Neural crest cell (in vitro differentiated cells): ENCODE measurements around the gene KRTAP22-1. TPM values are rescaled to one million over a fixed set of nuclear protein-coding genes. Genes with fewer than 3 reads are reported as not detected.

ENCODE experiments used
- DNase-seq: peaks from one replicate; pipeline ENCODE4 v3.0.0; 2021; ENCODE audit warnings: low read depth, mixed read lengths, low spot score
- H3K27ac Mint-ChIP-seq: one replicate; pipeline ENCODE4 v1.8.0; 2021; ENCODE audit warnings: mild to moderate bottlenecking, mixed read lengths; ENCODE audit not compliant: unreplicated experiment
- H3K27me3 Mint-ChIP-seq: 2 replicates; pipeline ENCODE4 v1.8.0; 2021; ENCODE audit warnings: low read depth, mild to moderate bottlenecking, mixed read lengths
- H3K36me3 Mint-ChIP-seq: 2 replicates; pipeline ENCODE4 v1.8.0; 2021; ENCODE audit warnings: low read depth, mild to moderate bottlenecking, mixed read lengths
- H3K4me1 Mint-ChIP-seq: 2 replicates; pipeline ENCODE4 v1.8.0; 2021; ENCODE audit warnings: mixed read lengths
- H3K4me3 Mint-ChIP-seq: one replicate; pipeline ENCODE4 v1.8.0; 2021; ENCODE audit warnings: mild to moderate bottlenecking, mixed read lengths
- H3K9me3 Mint-ChIP-seq: 2 replicates; pipeline ENCODE4 v1.8.0; 2021; ENCODE audit warnings: mixed read lengths
- total RNA-seq: library from RNA; stranded (reverse); gene quantifications from 2 replicates; pipeline ENCODE4 v1.2.1, GENCODE V29; 2021
- TF ChIP-seq, protein P1 (sequence below): fragments of 200-600 bp; sonication (generic); conservative IDR thresholded peaks from 2 replicates; pipeline ENCODE4 v1.5.0; 2021; ENCODE audit warnings: antibody characterized with exemption, mild to moderate bottlenecking

Gene KRTAP22-1
- total RNA-seq, 1 donor from 2014 or later: not detected

DNA sequence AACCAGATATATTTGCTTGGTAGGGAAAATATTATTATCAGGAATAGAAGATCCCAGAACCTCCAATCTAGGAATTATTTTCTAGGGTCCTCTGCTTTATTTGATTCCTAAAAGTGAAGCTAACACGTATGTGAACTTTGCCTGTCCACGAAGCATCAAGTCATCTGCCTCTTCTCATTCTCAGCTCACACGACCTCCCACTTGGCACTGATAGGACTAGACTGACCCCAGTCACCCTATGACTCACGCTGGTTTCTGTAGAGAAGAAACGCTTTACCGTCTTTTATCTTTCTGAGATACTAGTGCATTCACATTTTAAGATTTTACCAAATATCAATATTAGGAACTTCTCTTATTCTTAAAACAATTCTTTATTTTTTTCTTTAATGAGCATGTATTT, 37.8 kb upstream of the KRTAP22-1 start:
- Mint-ChIP-seq H3K4me3 (no peak overlapping the region), H3K27me3 (no peaks in the 10 kb centered on the region), H3K9me3 (peaks cover 7% of the 10 kb centered on the region), H3K4me1 (no peaks in the 10 kb centered on the region), H3K27ac (no peak overlapping the region), H3K36me3 (peaks cover 3% of the 10 kb centered on the region)
- DNase-seq: no peak
- TF ChIP-seq, protein P1, sequence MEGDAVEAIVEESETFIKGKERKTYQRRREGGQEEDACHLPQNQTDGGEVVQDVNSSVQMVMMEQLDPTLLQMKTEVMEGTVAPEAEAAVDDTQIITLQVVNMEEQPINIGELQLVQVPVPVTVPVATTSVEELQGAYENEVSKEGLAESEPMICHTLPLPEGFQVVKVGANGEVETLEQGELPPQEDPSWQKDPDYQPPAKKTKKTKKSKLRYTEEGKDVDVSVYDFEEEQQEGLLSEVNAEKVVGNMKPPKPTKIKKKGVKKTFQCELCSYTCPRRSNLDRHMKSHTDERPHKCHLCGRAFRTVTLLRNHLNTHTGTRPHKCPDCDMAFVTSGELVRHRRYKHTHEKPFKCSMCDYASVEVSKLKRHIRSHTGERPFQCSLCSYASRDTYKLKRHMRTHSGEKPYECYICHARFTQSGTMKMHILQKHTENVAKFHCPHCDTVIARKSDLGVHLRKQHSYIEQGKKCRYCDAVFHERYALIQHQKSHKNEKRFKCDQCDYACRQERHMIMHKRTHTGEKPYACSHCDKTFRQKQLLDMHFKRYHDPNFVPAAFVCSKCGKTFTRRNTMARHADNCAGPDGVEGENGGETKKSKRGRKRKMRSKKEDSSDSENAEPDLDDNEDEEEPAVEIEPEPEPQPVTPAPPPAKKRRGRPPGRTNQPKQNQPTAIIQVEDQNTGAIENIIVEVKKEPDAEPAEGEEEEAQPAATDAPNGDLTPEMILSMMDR: no peak

DNA sequence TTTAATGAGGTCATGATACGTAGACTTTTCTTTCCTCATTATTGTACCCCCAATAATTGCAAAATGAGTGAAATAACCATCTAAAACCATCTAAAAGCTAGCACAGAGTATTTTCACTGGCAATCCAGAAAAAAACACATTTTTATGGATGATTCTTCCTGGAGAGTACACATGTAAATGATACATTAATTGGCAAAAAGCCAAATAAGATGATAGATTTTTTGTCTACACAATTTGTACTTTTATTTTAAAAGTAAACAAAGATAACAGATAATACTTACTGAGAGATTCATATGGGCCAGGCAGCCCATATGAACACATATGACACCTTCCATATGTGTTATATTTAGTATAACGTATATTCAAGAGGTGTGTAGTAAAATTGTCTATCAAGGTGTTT, 37.3 kb upstream of the KRTAP22-1 start:
- DNase-seq: no peak
- Mint-ChIP-seq H3K27me3 (no peaks in the 10 kb centered on the region), H3K4me1 (no peaks in the 10 kb centered on the region), H3K36me3 (peaks cover 3% of the 10 kb centered on the region), H3K27ac (no peak overlapping the region), H3K4me3 (no peak overlapping the region), H3K9me3 (peaks cover 7% of the 10 kb centered on the region)
- TF ChIP-seq, protein P1: no peak

GRCh38 chr21:30567617-30568016, 33.3 kb upstream of the KRTAP22-1 start:
- no peaks in the 10 kb centered on the region for H3K27me3 Mint-ChIP-seq
- no peaks in the 10 kb centered on the region for H3K36me3 Mint-ChIP-seq
- no peak overlapping the region for H3K4me3 Mint-ChIP-seq
- DNase-seq: no peak
- peaks cover 13% of the 10 kb centered on the region for H3K9me3 Mint-ChIP-seq
- no peak overlapping the region for H3K27ac Mint-ChIP-seq
- TF ChIP-seq, protein P1: no peak
- H3K4me1 Mint-ChIP-seq: no peaks in the 10 kb centered on the region

DNA sequence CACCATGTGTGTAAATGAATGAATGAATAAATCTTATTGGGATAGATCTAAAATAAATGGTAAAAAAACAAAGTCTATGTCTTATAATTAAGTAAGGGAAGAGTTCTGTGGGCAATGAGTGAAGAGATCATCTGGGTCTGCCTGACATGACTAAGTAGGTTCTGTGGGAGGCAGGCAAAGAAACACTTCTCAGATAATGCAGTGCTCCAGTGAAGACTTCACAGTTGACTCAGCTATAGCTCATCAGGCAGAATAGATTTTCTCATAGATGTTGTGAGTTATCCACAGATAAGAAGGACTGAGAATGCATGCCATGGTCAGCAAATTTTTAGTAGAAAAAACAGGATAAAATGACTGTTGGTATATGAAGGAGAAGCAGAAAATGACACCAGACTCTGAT, 23.1 kb upstream of the KRTAP22-1 start:
- DNase-seq: no peak
- Mint-ChIP-seq H3K9me3 (peaks cover 6% of the 10 kb centered on the region), H3K27ac (no peak overlapping the region), H3K36me3 (no peaks in the 10 kb centered on the region), H3K4me3 (no peak overlapping the region), H3K27me3 (no peaks in the 10 kb centered on the region), H3K4me1 (no peaks in the 10 kb centered on the region)
- TF ChIP-seq, protein P1: no peak

DNA sequence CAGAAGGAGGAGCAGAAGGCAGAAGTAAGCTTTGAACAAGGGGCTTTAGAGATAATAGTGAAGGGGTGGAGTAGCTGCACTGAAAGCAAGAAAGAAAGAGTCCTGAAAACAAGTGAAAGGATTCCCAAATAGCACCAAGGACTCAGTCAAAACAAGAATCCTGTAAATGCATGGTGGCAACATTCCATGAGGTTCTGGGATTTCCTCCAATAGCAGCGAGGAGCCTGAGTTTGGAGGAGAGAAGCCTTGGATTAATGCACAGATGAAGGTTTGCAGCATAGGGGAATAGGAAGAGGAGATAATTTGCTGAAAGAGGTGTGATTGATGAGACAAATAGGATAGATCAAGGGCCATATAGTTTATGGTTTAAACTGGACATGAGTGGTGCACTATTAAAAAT, 21.5 kb upstream of the KRTAP22-1 start:
- no peaks in the 10 kb centered on the region for H3K9me3 Mint-ChIP-seq
- no peak overlapping the region for H3K4me3 Mint-ChIP-seq
- H3K27me3 Mint-ChIP-seq: no peaks in the 10 kb centered on the region
- H3K27ac Mint-ChIP-seq: no peak overlapping the region
- H3K36me3 Mint-ChIP-seq: no peaks in the 10 kb centered on the region
- TF ChIP-seq, protein P1: no peak
- DNase-seq: no peak
- peaks cover 9% of the 10 kb centered on the region for H3K4me1 Mint-ChIP-seq

GRCh38 chr21:30580132-30580531, 20.8 kb upstream of the KRTAP22-1 start:
- DNase-seq: no peak
- TF ChIP-seq, protein P1: no peak
- H3K4me1 Mint-ChIP-seq: peaks cover 9% of the 10 kb centered on the region
- no peaks in the 10 kb centered on the region for H3K27me3 Mint-ChIP-seq
- peaks cover 3% of the 10 kb centered on the region for H3K9me3 Mint-ChIP-seq
- no peak overlapping the region for H3K27ac Mint-ChIP-seq
- H3K4me3 Mint-ChIP-seq: no peak overlapping the region
- no peaks in the 10 kb centered on the region for H3K36me3 Mint-ChIP-seq
